ENCODE measurements around the gene ZNF385D. TPM values are rescaled to one million over a fixed set of nuclear protein-coding genes. Genes with fewer than 3 reads are reported as not detected.
A peak's percentile ranks its signal among the peaks of the same experiment; 100 is the strongest.

The ZNF385D gene, protein sequence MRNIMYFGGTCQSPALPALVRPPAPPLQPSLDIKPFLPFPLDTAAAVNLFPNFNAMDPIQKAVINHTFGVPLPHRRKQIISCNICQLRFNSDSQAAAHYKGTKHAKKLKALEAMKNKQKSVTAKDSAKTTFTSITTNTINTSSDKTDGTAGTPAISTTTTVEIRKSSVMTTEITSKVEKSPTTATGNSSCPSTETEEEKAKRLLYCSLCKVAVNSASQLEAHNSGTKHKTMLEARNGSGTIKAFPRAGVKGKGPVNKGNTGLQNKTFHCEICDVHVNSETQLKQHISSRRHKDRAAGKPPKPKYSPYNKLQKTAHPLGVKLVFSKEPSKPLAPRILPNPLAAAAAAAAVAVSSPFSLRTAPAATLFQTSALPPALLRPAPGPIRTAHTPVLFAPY
- 10 to 100 TPM in 11 of 12 donors, not detected in 1; 23.1 to 51.8 (median 33.4) TPM for polyA plus RNA-seq (ENCODE audit: insufficient read length in 12 of 12)
- long read RNA-seq, donor 1, full-length matches to known transcripts: 1 of 1 reads
- long read RNA-seq, donor 1, partial matches to known transcripts: 0 of 1 reads
- long read RNA-seq, donor 1, other reads (novel, unspliced or antisense): 0 of 1 reads
- long read RNA-seq, donor 2, full-length matches to known transcripts: 3 of 3 reads
- long read RNA-seq, donor 2, partial matches to known transcripts: 0 of 3 reads
- long read RNA-seq, donor 2, other reads (novel, unspliced or antisense): 0 of 3 reads
- long read RNA-seq, donor 3, full-length matches to known transcripts: 2 of 2 reads
- long read RNA-seq, donor 3, partial matches to known transcripts: 0 of 2 reads
- long read RNA-seq, donor 3, other reads (novel, unspliced or antisense): 0 of 2 reads
- long read RNA-seq, donor 4, full-length matches to known transcripts: 1 of 1 reads
- long read RNA-seq, donor 4, partial matches to known transcripts: 0 of 1 reads
- long read RNA-seq, donor 4, other reads (novel, unspliced or antisense): 0 of 1 reads
- long read RNA-seq, donor 5, full-length matches to known transcripts: 2 of 2 reads
- long read RNA-seq, donor 5, partial matches to known transcripts: 0 of 2 reads
- long read RNA-seq, donor 5, other reads (novel, unspliced or antisense): 0 of 2 reads
- long read RNA-seq, donor 6, full-length matches to known transcripts: 3 of 3 reads
- long read RNA-seq, donor 6, partial matches to known transcripts: 0 of 3 reads
- long read RNA-seq, donor 6, other reads (novel, unspliced or antisense): 0 of 3 reads
- long read RNA-seq, donor 7: 0 reads
- long read RNA-seq, donor 8, full-length matches to known transcripts: 4 of 11 reads
- long read RNA-seq, donor 8, partial matches to known transcripts: 7 of 11 reads
- long read RNA-seq, donor 8, other reads (novel, unspliced or antisense): 0 of 11 reads
- long read RNA-seq, donor 9: 0 reads
- long read RNA-seq, donor 10, full-length matches to known transcripts: 1 of 9 reads
- long read RNA-seq, donor 10, partial matches to known transcripts: 8 of 9 reads
- long read RNA-seq, donor 10, other reads (novel, unspliced or antisense): 0 of 9 reads
- long read RNA-seq, donor 11, full-length matches to known transcripts: 8 of 8 reads
- long read RNA-seq, donor 11, partial matches to known transcripts: 0 of 8 reads
- long read RNA-seq, donor 11, other reads (novel, unspliced or antisense): 0 of 8 reads

DNA sequence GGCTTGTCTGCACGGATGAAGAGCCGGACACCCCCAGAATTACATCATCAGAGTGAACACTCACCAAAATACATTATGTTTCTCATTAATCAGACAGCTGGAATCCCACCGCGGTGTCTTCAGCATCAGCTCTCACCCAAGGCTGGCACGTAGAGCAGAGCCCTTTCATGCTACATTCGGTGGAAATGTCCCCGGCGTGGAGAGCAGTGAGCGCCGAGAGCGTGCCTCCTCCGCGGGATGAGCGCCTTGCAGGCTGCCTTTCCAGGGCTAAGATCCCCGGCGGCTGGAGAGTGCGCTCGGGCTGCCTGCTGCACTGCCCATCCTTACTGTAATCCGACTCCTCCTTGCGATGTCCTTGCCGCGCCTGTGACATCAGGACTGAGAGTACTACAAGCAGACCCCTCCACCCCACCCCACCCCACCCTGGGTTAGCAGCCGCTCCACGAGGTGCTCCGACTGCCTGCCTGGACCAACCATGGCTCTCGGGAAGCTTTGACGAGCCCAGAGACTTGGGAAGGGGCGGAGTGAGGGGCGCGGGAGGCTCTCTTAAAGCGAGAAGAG lies at the start of gene ZNF385D:
ZNF385D (minus strand) TSS at position 380 of the 561 bp plus-strand sequence; CDS start at position 86, 294 bp downstream.
- DNase-seq: peak; percentile 83

DNA sequence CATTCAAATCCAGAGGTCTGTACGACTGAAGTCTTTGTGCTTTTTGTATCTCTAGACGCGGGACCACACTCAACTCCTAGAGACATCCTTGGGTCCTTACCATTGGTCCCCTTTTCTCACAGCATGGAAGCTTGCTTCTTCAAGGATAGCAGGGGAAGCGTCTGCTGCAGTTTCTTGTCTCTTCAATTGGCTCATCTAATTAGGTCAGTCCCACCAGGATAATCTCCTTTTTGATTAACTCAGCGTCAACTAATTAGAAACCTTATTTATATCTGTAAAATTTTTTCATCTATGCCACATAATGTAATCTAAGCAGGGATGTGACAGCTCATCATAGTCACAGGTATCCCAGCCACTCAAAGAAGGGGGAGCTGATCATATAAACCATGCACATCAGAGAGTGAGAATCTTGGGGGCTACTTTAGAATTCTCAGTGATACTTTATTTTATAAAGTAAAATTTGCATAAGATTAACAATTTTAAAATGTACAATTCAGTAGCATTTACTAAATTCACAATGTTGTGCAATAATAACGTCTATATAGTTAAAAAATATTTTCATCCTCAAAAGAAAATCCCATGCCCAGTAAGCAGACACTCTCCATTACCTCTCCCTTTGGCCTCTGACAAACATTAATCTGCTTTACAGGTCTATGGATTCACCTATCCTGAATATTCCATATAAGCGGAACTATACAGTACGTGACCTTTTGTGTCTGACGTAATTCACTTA lies 47.5 kb upstream of the ZNF385D start:
- no peak for DNase-seq

DNA sequence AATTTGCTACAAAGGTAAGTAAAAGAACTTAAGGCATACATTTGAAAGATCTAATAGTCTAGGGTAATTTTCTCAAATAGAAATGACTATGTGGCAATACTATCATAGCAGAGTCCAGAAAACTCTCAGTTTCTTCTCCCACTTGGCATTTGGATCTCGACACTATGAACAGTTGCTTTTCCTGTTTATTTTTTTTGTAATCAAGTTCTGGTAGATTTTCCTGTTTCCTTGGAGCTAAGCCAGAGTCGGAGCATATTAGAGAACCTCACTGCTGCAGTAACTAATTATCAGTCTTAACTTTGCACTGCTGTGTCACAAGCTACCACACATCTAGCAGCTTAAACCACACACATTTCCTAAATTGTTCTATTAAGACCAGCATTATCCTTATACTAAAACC lies 44.9 kb upstream of the ZNF385D start:
- DNase-seq: no peak

DNA sequence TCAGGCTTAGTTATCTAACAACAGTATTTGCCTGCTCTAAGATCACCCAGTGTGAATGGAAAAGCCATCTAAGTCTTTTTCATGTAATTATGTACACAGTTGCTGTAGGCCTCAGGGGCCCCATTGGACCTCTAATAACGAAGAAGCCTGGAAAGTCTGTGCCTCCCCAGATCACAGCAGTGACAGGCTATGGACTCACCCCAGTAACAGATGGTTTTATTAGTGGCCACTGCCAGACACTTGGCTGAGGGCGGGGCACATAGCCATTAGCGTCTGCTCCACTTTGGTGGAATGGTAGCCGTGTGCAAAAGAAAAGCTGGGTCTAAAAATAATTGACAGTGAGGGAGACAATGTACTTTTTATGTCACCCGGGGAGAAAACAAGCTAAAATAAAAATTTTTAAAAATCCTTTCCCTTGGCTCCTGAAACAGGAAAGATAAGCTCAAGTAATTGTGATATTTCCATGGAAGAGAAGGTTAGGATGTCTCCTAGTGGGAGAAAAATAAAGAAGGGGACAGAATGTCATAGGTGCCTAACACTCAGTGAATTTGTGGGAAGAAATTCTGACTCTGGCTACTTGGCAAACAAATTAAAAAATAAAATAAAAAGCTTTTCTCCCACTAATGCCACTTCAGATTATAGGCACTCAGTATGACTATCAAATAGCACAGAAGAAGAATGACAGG lies 44.3 kb upstream of the ZNF385D start:
- peak; percentile 48 for DNase-seq

DNA sequence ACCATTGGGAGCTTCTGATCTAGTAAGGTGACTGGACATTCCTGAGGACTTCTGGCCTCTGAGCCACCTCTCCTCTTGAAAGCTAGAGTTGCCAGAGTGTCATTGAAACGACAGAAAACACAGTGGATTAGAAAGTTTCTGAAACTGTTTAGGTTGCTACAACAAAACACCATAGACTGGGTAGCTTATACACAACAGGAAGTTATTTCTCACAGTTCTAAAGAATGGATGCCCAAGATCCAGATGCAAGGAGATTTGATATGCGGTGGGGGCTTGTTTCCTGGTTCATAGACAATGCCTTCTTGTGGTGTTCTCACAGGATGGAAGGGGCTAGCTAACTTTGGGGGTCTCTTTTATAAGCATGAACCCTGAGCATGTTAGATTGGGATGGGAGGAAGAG lies 43.3 kb upstream of the ZNF385D start:
- DNase-seq: no peak

DNA sequence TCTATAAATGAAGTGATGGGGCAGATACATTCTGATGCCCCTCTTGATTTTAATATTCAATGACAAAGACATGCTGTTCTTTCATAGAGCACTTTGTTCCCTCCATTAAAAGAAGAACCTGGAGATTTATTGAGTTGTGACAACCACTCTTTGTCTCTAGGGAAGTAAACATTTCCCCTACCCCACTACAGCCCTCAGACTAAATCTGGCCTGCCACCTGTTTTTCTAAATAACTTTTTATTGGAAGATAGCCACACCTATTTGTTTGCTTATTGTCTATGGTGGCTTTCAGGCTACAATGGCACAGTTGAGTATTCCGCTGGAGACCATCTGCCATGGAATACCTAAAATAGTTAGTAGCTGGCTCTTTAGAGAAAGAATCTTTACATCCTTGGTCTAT lies 41.2 kb upstream of the ZNF385D start:
- no peak for DNase-seq

DNA sequence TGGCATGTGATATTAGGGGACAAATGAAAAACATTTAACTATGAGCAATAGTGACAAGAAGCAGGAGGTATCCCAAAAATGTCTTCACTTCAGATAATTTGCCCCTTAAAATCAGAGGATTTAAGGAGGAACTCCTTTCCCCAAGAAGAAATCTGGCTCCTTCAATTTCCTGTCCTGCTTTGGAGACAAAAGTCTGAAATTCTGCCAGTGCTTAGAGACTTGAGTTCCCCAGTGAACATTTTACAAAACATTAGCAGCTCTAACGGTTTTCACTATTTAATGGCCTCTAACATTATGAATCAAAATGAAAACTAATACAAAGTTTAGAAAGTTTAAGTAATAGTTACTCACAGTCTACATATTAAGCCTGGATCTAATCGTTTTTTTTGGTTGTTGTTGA lies 40.3 kb upstream of the ZNF385D start:
- no peak for DNase-seq

DNA sequence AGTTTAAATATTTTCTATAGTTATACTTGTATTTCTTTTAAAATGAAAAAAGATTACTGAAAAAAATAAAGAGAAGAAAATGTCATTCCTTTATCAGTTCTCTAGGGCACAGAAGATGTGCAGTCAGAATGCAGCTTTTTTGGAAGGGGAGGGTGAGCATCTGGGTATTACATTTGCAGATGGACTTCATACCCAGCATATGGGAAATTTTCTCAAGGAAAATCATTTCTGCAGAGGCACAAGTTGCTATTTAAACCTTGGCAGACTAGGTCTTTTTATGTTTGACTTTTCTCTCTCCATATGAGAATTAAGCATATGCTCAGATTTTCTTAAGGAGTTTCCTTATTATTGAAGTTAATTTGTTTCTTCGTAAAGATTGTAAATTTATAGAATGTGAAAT lies 39.5 kb upstream of the ZNF385D start:
- peak; percentile 45 for DNase-seq

DNA sequence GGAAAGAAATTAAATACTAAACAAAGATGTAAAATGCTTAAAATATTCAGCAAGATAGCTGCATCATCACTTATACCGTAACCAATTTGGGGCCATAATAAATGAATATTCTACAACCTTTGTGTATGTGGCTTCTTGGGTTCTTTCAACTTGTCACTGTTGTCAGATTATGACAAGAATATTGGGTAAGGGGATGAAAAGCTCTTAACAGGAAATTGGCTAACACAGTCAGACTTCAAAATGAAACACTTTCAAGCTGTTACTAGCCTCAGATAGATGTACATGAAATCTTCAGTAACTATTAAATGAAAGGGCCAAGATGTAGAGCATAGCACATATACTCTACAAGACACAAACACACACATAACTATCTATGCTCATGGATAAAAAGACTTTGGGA lies 38.7 kb upstream of the ZNF385D start:
- no peak for DNase-seq

DNA sequence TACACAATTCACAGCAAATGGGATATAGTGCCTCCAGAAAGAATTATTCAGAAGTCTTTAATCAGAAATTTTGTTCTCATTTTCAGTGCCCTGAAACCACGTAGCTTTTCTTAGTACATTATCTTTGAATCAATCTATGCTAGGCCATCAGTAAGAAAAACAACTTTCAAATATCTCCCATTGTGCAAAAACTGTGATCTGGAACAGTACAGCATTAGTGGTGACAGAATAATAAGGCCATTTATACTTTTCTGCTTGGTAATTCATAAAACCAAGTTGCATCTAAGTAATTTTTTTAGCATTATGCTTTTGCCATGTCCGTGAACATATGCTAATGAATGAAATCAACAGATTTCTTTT lies 35.4 kb upstream of the ZNF385D start:
- no peak for DNase-seq

DNA sequence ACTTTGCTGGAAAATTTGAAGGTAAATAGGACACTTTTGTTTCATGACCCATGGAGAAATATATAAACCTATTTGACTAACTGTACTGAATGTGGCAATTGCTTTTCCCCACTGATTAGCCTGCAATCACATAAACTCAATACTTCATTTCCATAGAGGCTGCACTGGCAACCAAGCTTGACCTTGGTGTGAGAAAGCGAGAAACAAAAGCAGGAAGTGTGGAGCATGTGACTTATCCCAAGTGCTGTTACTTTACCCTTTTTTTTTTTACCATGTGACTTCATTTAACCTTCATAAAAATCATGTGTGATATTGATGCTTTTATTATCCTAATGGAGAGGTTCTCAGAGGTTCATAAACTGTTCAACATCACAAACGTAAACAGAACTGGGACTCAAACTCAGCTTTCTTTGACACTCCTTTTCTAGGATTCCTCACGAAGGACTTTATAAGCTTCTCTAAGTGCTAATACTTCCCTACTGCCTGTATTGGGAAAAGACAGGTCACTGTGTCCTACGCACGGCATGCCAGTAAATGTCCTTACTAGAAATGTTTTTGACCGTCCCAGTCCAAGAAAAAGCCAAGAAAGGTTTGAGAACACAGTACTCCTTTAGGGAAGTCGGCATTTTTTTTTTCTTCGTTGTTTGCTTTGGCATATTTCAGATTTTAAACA lies 34.9 kb upstream of the ZNF385D start:
- no peak for DNase-seq

DNA sequence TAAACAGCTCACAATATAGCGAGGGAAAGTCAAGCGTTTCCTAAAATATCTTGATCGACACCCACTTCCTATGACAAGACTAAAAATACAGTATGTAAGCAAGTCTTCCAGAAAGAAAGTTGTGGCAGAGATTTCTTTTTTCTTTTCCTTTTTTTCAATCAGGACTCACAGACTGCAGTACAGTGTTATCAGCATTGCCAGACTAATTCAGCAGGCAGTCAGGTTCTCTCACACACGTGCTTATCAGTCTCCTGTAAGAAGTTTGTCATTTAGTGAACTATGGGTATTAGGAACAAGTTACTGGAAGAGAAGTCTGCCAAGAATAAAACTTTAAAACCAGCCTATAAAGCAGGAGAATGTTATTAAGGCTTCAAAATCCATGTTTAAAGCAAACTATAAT lies 32.8 kb upstream of the ZNF385D start:
- no peak for DNase-seq

DNA sequence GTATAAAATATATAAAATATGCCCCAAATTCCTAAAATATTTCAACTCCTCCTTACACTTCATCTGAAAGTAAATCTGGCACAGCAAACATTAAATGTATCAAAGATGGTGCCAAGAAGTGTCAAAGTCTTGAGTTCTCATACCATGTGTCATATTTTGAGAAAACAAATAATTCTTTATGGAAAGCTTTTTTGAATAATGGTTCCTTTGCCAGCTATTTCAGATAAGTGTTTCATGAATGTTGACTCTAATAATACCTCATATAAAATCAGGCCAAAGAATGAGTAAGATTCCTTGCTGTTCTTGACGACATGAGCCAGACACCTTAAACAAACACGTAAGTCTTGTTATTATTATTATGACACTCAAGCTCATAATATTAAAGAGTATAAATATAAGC lies 30.3 kb upstream of the ZNF385D start:
- DNase-seq: no peak

DNA sequence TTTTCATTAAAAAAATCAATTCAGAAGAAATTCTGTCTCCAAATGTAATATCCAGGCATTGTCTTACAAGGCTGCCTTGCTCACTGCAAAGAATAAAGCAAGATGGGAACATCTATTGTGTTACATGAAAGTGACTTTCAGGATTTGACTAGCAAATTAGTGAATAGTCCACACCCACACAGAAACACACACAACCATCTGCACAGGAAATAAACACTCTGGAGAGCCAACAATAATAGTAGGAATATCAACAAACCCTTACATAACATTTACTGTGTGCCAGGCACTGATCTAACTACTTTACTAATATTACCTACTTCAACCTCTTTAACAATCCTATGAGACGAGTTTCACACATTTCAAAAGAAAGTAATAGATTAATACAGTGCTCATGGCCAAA lies 28.9 kb upstream of the ZNF385D start:
- no peak for DNase-seq

DNA sequence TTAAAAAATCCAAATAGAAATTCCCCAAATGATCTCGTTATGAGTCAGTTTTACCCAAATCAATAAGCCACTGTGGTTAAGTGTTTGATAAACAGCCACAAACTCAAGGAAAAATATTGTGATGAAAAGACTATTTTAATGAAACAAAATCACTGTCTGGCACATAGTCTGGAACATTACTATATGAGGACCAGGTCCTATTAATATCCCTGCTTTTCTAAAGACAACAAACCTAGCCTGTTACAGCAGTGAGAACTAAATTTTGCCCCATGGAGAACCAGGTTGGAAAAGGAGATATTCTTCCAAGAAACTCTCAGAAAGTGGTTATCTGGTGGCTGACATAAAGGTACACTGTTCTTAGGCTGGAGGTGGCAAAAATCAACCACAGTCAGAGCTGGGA lies 27.7 kb upstream of the ZNF385D start:
- DNase-seq: no peak

DNA sequence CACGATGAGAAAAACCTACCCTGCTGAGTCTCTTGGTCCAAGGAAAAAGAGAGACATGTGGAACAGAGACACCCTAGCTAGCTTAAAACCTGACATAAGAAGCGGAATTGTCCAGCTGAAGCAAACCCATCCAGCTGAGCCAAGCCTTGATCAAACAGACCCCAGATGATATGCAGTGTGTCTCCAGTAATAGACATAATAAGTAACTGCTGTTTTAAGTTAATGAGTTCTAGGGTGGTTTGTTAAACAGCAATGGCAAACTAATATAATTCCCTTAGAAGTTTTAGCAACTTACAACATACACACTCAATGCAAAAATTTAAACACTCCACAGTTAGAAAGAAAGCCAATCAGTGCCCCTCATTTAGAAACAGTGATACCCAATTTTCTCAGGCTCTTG lies 26.8 kb upstream of the ZNF385D start:
- no peak for DNase-seq

DNA sequence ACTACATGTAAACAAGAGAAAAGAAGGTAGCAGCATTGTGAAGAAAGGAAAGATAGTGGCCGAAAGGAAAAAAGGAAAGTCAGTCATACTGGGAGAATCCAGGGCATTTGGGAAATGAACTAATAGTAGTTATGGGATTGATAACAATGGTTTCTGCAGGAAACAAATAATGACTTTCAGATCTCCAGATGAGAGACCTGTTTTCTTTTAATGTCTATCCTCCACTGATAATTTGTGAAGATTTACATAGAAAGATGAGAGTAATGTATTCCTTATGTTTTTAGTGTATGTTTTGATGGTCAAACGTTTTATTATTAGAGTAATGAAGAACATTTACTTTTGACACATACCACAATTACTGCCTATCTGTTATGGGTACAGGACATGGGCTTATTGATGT lies 15.0 kb upstream of the ZNF385D start:
- no peak for DNase-seq

DNA sequence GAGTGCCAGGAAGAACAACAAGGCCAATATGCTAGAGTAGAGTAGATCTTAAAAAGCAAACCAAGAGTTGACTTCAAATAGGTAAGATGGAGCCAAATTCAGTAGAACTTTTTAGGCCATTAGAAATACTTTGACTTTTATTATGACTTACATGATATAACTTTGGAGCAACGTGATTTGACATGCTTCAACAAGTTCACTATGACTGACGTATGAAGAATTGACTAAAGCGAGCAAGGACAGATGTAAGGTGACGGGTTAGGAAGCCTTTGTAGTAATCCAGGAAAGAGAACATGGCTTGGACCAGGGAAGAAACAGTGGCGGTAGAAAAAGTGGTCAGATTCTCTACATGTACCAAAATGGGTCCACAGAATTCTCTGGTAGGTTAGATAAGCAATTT lies 4.9 kb upstream of the ZNF385D start:
- no peak for DNase-seq

DNA sequence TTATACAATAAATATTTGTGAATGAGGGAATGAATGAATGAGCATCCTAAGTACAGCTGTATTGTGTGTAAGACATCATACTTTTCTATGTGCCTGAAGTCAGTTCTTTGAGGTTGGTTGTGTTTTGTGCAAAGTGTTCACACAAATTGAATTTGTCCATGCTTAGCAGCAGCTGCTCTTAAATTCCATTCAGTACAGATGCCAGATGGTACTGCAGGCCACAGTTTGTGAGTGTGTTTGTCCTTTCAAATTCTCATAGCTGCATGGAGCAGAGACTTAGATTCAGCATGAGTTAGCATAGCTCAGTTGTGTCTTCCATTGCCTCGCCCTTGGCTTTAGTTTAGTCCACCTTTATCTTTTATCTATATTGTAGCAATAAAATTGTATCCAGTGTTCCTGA lies 3.8 kb upstream of the ZNF385D start:
- DNase-seq: no peak
